ENCODE data around the gene TBK1.

Gene TBK1

DNA sequence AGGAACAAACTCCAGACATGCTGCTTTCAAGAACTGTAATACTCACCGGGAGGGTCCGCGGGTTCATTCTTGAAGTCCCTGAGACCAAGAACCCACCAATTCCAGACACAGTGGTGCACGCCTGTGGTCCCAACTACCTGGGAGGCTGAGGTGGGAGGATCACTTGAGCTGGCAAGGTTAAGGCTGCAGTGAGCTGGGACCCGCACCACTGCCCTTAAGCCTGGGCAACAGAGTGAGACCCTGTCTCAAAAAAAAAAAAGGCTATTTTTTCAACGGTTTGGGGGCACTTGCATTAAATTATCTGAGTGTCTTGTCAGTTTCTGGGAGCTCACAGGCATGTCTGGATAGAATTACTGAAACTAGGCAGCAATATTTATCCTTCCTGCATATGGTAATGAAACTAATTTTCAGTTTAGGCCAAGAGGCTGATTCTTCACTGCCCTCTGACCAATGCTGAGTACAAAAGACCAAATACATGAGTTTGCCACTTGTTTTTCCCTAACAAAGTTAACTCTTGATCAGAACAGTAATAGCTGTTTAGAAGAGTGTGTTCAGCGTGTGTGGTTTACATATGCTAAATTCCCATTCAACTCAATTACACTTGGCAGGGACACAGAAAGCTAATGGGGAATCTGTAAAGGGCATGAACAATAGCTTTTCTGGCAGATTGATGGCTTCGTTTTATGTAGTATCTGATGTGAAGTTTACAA is 92.6 kb downstream of the TBK1 start:
- no peak for DNase-seq (ENCODE audit: low read depth, low spot score)

- no peak for DNase-seq (ENCODE audit: low read depth, low spot score)
These were observed 93.1 kb downstream of the TBK1 start for GRCh38 chr12:64545081-64545382.

DNA sequence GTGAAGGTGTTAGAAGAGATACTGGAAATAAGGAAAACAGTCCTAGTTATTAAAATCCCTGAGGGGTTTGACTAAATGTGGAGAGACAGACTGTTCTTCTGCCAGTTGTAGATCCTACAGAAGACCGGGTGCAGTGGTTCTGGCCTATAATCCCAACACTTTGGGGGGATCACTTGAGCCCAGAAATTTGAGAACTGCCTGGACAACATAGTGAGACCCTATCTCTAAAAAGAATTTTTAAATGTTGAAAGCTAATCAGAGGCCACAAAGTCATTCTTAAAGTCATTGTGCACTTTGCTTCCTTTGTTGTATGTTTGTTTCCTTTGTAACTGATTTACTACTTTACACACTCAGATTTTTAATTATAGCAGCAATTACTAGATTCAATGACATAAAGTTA is 97.2 kb downstream of the TBK1 start:
- DNase-seq (ENCODE audit: low read depth, low spot score), result no peak

DNA sequence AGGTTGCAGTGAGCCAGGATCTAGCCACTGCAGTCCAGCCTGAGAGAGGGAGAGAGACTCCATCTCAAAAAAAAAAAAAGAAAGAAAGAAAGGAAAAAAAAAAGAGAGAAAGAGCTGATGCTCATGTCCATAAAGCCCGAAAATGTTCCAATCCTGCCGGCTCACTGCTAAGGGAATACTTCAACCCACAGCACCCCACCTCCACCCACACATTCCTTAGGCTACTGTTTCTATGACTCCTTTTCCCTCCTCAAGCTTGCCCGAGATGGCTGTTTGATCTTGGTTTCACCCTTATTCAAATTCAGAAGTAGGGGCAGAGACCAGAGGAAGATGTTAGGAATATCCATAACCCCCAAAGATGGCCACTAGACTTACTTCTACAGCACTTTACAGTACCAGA is 98.8 kb downstream of the TBK1 start:
- DNase-seq (ENCODE audit: low read depth, low spot score), result no peak

GRCh38 chr12:64551676-64552075 is 99.8 kb downstream of the TBK1 start:
- no peak for DNase-seq (ENCODE audit: low read depth, low spot score)
